ENCODE results near the gene ALKBH1. TPM values are rescaled to one million over a fixed set of nuclear protein-coding genes. Genes with fewer than 3 reads are reported as not detected.
"Not testable (repeated sequence)": the region's sequence is repeated elsewhere in the genome, so short reads cannot be mapped to it uniquely, and the experiment has no call there.

Gene ALKBH1
- 10 to 100 TPM; 12.5 to 20.4 TPM for total RNA-seq

- Histone ChIP-seq H3K4me3 (peak within 1 kb of the TSS; percentile 74 to 96), H3K9me3 (no peaks in the 10 kb centered on the region), H3K27me3 (replicated peaks; ENCODE audit: insufficient read depth) (no peaks in the 10 kb centered on the region), H3K4me1 (replicated peaks) (no peaks in the 10 kb centered on the region), H3K36me3 (peaks cover 0 to 6% of the 10 kb centered on the region in 2 donors), H3K27ac (peak within 1 kb of the TSS; percentile 67 to 74)
- intact Hi-C loops (cut with DNase I), result loop anchor here (2.0 to 10.0 kb wide), 3 partner anchors 53 to 393 kb away; partner anchors contain the start of genes AHSA1, SNW1 and VIPAS39
- DNase-seq (ENCODE audit: low spot score), result peak; percentile 79
- under 1% methylated on average over 49 of the region's 49 CpGs for WGBS
- TF ChIP-seq POLR2AphosphoS5 (IDR thresholded peaks at IDR 0.05), result peak; percentile 96
- peak; percentile 26 for TF ChIP-seq POLR2A (IDR thresholded peaks at IDR 0.05)
- no peak for TF ChIP-seq CTCF (IDR thresholded peaks at IDR 0.05)
These were observed at the start of gene ALKBH1, which contains the start of gene SLIRP for GRCh38 chr14:77707724-77708408. Gene ALKBH1 (minus strand): TSS chr14:77708023. CDS start chr14:77708004, 19 bp downstream. Gene SLIRP (plus strand): TSS chr14:77708103. CDS start chr14:77708112, 9 bp downstream.

GRCh38 chr14:77752799-77753516, 45.1 kb upstream of the ALKBH1 start:
- Histone ChIP-seq H3K4me1 (replicated peaks) (no peaks in the 10 kb centered on the region), H3K27ac (no peak overlapping the region), H3K27me3 (replicated peaks; ENCODE audit: insufficient read depth) (no peaks in the 10 kb centered on the region), H3K4me3 (no peak overlapping the region), H3K9me3 (no peaks in the 10 kb centered on the region), H3K36me3 (peaks cover 0 to 16% of the 10 kb centered on the region in 2 donors)
- no peak for DNase-seq (ENCODE audit: low spot score)
- intact Hi-C loops (cut with DNase I), result no loop called here
- WGBS, result 53% methylated on average over 3 of the region's 3 CpGs
- TF ChIP-seq POLR2AphosphoS5 (IDR thresholded peaks at IDR 0.05), result no peak
- no peak for TF ChIP-seq CTCF (IDR thresholded peaks at IDR 0.05)
- no peak for TF ChIP-seq POLR2A (IDR thresholded peaks at IDR 0.05)

GRCh38 chr14:77752266-77752665, 44.4 kb upstream of the ALKBH1 start:
- H3K4me1 ChIP-seq (replicated peaks), result no peaks in the 10 kb centered on the region
- no peaks in the 10 kb centered on the region for H3K27me3 ChIP-seq (replicated peaks; ENCODE audit: insufficient read depth)
- H3K4me3 ChIP-seq, result no peak overlapping the region
- intact Hi-C loops (cut with DNase I), result no loop called here
- no peak overlapping the region for H3K27ac ChIP-seq
- no peak for TF ChIP-seq CTCF (IDR thresholded peaks at IDR 0.05)
- no peak for TF ChIP-seq POLR2A (IDR thresholded peaks at IDR 0.05)
- TF ChIP-seq POLR2AphosphoS5 (IDR thresholded peaks at IDR 0.05), result no peak
- no peaks in the 10 kb centered on the region for H3K9me3 ChIP-seq
- 94% methylated on average over 2 of the region's 2 CpGs for WGBS
- DNase-seq (ENCODE audit: low spot score), result no peak
- H3K36me3 ChIP-seq, result peaks cover 0 to 16% of the 10 kb centered on the region in 2 donors

GRCh38 chr14:77747425-77747824, 39.6 kb upstream of the ALKBH1 start:
- H3K27me3 ChIP-seq (replicated peaks; ENCODE audit: insufficient read depth); H3K4me3 ChIP-seq; intact Hi-C loops (cut with DNase I); H3K4me1 ChIP-seq (replicated peaks); DNase-seq (ENCODE audit: low spot score); H3K27ac ChIP-seq; H3K9me3 ChIP-seq: not testable (repeated sequence)
- H3K36me3 ChIP-seq, result peaks cover 0 to 11% of the 10 kb centered on the region in 2 donors
- 95% methylated on average over 21 of the region's 33 CpGs for WGBS

- TF ChIP-seq POLR2AphosphoS5 (IDR thresholded peaks at IDR 0.05) (no peak), CTCF (IDR thresholded peaks at IDR 0.05) (no peak), POLR2A (IDR thresholded peaks at IDR 0.05) (no peak)
- intact Hi-C loops (cut with DNase I), result no loop called here
- 59% methylated on average over 4 of the region's 4 CpGs for WGBS
- Histone ChIP-seq H3K4me3 (no peak overlapping the region), H3K4me1 (replicated peaks) (no peaks in the 10 kb centered on the region), H3K27me3 (replicated peaks; ENCODE audit: insufficient read depth) (no peaks in the 10 kb centered on the region), H3K27ac (no peak overlapping the region), H3K9me3 (no peaks in the 10 kb centered on the region), H3K36me3 (peaks cover 0 to 11% of the 10 kb centered on the region in 2 donors)
- no peak for DNase-seq (ENCODE audit: low spot score)
These were observed 38.4 kb upstream of the ALKBH1 start for GRCh38 chr14:77746064-77746702.

Data from prostate gland (tissue), 2 donors.